ENCODE results near the gene INAFM1.

Gene INAFM1

GRCh38 chr19:47228937-47229675 lies 45.6 kb upstream of the INAFM1 start:
- CTCF ChIA-PET, result interaction anchor here (1.8 to 11.8 kb wide), 2 partner anchors 15 to 18 kb away, joined by 7 to 153 read pairs; no protein-coding TSS in a partner anchor
- POLR2A ChIA-PET, result interaction anchor here (4.0 kb wide), 1 partner anchor 14 kb away, joined by 56 read pairs; no protein-coding TSS in a partner anchor
- no peak for DNase-seq (ENCODE audit: extremely low spot score)
- TF ChIP-seq CTCF (IDR thresholded peaks at IDR 0.05; ENCODE audit: control extremely low read depth, extremely low read depth, low read depth, missing control alignments), result no peak

- TF ChIP-seq CTCF (IDR thresholded peaks at IDR 0.05; ENCODE audit: control extremely low read depth, extremely low read depth, low read depth, missing control alignments), result no peak
- ChIA-PET POLR2A (no interaction called here), CTCF (interaction anchor here (1.8 to 11.8 kb wide), 2 partner anchors 15 to 19 kb away, joined by 7 to 153 read pairs; no protein-coding TSS in a partner anchor)
- DNase-seq (ENCODE audit: extremely low spot score), result peak; percentile 11
Observed at GRCh38 chr19:47229676-47230053, 45.0 kb upstream of the INAFM1 start.

DNA sequence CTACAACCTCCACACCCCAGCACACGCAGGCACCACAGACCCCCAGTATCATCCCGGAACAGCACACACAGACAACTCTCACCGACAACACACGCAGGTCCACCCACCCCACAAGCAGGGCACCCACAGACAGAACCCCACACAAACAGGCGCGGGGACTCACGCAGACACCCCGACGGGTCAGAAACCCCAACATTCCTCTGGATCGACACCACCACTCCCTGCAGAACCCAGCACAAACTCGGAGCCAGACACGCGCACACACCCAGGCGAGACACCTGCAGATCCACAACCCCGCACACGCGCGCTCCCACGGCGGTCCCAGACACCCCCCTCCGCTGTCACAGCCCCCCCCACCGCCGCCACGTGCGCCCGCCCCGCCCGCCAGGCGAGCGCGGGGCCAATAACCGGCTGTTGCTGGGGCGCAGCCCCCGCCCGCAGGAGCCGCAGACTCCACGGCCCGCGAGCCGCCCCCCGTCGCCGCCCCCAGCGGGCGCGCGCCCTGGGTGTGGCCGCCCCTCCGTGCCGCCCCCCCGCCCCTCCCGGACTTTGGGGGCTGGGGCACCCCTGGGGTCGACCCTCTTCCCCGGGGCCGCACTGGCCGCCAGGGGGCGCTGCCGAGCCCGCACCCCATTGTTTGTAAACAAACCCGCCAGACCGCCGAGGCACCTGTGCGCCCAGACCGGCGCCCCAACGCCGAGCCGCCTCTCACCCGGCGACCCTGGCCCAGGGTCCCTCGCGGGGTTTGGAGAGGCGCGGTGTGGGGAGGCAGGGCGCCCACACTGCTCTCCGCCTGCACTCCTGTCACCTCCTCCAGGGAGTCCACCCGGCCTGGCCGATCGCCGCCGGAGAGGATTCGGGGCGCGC lies 44.4 kb upstream of the INAFM1 start:
- POLR2A ChIA-PET, result no interaction called here
- peak; percentile 73 for DNase-seq (ENCODE audit: extremely low spot score)
- CTCF ChIA-PET, result interaction anchor here (1.8 to 11.8 kb wide), 2 partner anchors 14 to 20 kb away, joined by 7 to 153 read pairs; no protein-coding TSS in a partner anchor
- TF ChIP-seq CTCF (IDR thresholded peaks at IDR 0.05; ENCODE audit: control extremely low read depth, extremely low read depth, low read depth, missing control alignments), result peak; percentile 90

DNA sequence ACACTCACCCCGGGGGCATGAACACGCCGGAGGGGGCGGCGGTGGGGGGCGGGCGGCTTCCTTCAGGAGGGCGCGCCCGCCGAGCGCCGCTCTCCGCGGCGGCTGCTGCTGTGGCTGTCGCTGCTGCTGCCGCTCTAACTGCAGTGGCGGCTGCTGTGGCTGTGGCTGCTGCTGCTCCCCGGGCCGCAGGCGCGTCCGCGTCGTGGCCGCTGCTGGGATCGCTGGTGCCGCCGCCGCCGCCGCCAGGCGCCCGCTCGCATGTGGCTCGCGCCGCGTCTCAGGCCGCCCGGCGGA lies 43.8 kb upstream of the INAFM1 start, which contains the start of gene BBC3:
TSS of gene BBC3 (minus strand) at position 279 of the 294 bp plus-strand sequence. CDS start 2,768 bp downstream, outside the sequence.
- ChIA-PET CTCF (no interaction called here), POLR2A (no interaction called here)
- peak; percentile 13 for DNase-seq (ENCODE audit: extremely low spot score)
- TF ChIP-seq CTCF (IDR thresholded peaks at IDR 0.05; ENCODE audit: control extremely low read depth, extremely low read depth, low read depth, missing control alignments), result no peak

GRCh38 chr19:47231215-47232054 lies 43.2 kb upstream of the INAFM1 start:
- CTCF ChIA-PET, result interaction anchor here (3.6 to 4.8 kb wide), 2 partner anchors 15 to 21 kb away, joined by 17 to 76 read pairs; no protein-coding TSS in a partner anchor
- TF ChIP-seq CTCF (IDR thresholded peaks at IDR 0.05; ENCODE audit: control extremely low read depth, extremely low read depth, low read depth, missing control alignments), result no peak
- DNase-seq (ENCODE audit: extremely low spot score), result peak; percentile 90
- POLR2A ChIA-PET, result no interaction called here
